ENCODE data around the gene PDE9A. TPM values are rescaled to one million over a fixed set of nuclear protein-coding genes. Genes with fewer than 3 reads are reported as not detected.

Gene PDE9A
- total RNA-seq, 1 donor: 9.5 TPM

- DNase-seq (ENCODE audit: low read depth): no peak
- H3K4me3 ChIP-seq (ENCODE audit: low read depth, low read length): no peak overlapping the region
- TF ChIP-seq CTCF (IDR thresholded peaks at IDR 0.05; ENCODE audit: insufficient read depth, low read depth, low read length): no peak
Measured at GRCh38 chr21:42777064-42777756, 123.8 kb downstream of the PDE9A start.

- no peak overlapping the region for H3K4me3 ChIP-seq (ENCODE audit: low read depth, low read length)
- no peak for DNase-seq (ENCODE audit: low read depth)
- no peak for TF ChIP-seq CTCF (IDR thresholded peaks at IDR 0.05; ENCODE audit: insufficient read depth, low read depth, low read length)
Measured at GRCh38 chr21:42777757-42778344, 124.4 kb downstream of the PDE9A start.

GRCh38 chr21:42779431-42779861 is 126.0 kb downstream of the PDE9A start:
- H3K4me3 ChIP-seq (ENCODE audit: low read depth, low read length): no peak overlapping the region
- no peak for DNase-seq (ENCODE audit: low read depth)
- TF ChIP-seq CTCF (IDR thresholded peaks at IDR 0.05; ENCODE audit: insufficient read depth, low read depth, low read length): no peak

GRCh38 chr21:42780617-42781016 is 127.2 kb downstream of the PDE9A start:
- no peak for DNase-seq (ENCODE audit: low read depth)
- TF ChIP-seq CTCF (IDR thresholded peaks at IDR 0.05; ENCODE audit: insufficient read depth, low read depth, low read length): no peak
- H3K4me3 ChIP-seq (ENCODE audit: low read depth, low read length): no peak overlapping the region

- H3K4me3 ChIP-seq (ENCODE audit: low read depth, low read length): peak overlapping the region; percentile 27
- DNase-seq (ENCODE audit: low read depth): peak; percentile 21
- TF ChIP-seq CTCF (IDR thresholded peaks at IDR 0.05; ENCODE audit: insufficient read depth, low read depth, low read length): no peak
Measured at GRCh38 chr21:42781150-42781970, 127.9 kb downstream of the PDE9A start.

- DNase-seq (ENCODE audit: low read depth): no peak
- TF ChIP-seq CTCF (IDR thresholded peaks at IDR 0.05; ENCODE audit: insufficient read depth, low read depth, low read length): no peak
- no peak overlapping the region for H3K4me3 ChIP-seq (ENCODE audit: low read depth, low read length)
Measured at GRCh38 chr21:42781971-42782722, 128.7 kb downstream of the PDE9A start.
